EH (cell line): ENCODE measurements around the gene TMX2.
"Not testable (repeated sequence)": the region's sequence is repeated elsewhere in the genome, so short reads cannot be mapped to it uniquely, and the experiment has no call there.

Experiments
- DNase-seq: peaks from one replicate; pipeline ENCODE4 v3.0.0-alpha.2; 2015; ENCODE audit warnings: low read depth

TMX2 gene

DNA sequence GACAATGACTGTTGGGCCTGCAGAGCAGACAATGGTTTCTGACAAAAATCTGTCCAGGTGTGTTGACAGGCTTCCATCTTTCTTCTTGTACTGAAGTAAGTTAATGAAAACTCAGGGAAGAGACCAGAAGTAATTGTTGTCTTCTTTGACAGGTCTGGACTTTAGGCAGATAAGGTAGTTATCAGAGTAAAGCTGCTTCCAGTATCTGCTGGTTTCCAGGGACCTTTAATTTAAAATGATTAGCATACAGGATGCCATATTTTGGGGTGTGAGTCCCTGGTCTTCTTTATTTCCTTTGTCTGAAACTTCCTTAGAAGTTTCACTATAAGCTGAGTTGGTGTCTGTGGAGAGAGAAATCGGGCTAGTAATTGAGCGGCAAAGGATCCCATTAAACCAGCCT, 1.4 kb downstream of the TMX2 start:
- DNase-seq = no peak

DNA sequence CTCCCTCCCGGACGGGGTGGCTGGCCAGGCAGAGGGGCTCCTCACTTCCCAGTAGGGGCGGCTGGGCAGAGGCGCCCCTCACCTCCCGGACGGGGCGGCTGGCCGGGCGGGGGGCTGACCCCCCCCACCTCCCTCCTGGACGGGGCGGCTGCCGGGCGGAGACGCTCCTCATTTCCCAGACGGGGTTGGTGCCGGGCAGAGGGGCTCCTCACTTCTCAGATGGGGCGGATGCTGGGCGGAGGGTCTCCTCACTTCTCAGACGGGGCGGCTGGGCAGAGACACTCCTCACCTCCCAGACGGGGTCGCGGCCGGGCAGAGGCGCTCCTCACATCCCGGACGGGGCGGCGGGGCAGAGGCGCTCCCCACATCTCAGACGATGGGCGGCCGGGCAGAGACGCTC, 4.3 kb downstream of the TMX2 start:
- not testable (repeated sequence) for DNase-seq

GRCh38 chr11:57727185-57727584, 14.8 kb downstream of the TMX2 start:
- DNase-seq = no peak

DNA sequence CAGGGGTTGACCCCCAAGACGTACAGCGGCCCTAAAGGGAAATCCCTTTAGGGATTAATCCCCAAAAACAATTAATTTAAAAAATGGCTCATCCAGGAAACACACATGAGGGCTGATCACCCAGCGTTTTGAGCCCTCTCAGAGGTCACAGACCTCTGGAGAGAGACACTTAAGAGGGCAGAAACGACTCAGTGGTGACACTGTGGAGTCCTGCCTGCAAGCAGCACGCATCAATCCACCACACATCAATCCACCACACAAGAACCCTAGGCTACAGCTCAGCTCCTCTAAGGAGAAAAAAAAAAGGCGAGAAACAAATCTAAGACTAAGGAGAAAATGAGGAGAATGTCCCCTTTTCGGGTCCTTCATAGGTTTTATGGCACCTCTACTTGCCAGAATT, 16.4 kb downstream of the TMX2 start:
- no peak for DNase-seq

DNA sequence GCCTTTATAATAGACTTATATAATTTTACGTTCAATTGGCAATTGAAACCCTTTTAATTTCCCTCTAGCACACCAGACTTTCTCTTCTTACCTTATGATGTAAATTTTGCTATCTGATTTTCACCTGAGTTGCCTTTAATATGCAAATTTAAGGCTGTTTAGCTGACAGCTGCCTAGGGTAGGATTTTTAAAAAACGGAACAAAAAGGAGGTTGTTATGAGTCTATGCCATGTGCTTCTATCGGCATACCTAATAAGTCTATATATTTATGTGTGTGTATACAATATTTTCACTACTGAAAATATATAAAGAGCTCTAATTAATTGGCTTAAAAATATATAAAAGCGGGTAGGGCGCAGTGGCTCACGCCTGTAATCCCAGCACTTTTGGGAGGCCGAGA, 17.1 kb downstream of the TMX2 start:
- DNase-seq = no peak

- no peak for DNase-seq
Observed at GRCh38 chr11:57732661-57733060, 20.3 kb downstream of the TMX2 start.

DNA sequence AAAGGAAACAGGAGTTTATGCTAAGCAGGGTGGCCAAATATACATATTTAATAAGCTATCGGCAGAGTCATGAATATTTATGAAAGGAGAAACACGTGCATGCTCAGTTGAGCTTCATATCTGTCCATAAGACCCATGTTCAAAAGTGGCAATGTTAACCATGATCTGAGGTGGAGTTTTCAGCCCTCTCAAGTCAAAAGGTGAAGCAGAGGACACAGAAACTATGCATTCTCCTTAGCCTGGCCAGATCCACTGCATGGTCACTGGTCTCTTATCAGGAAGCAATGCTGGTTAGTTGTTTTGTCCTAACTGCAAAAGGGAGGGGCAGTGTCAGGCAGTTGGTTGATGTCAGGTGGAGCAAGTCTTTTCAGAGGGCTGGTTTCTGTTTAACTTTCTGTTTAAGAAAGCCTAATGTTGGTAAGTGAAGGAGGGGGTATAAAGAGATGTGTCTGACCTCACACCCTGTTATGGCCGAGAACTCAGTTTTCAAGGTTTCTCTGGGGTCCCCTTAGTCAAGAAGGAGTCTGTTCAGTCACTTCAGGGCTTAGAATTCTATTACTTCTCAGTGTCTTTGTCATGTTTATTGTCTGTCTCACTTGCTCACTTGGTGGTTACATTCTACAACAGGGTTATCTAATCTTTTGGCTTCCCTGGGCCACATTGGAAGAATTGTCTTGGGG, 23.4 kb downstream of the TMX2 start:
- no peak for DNase-seq

DNA sequence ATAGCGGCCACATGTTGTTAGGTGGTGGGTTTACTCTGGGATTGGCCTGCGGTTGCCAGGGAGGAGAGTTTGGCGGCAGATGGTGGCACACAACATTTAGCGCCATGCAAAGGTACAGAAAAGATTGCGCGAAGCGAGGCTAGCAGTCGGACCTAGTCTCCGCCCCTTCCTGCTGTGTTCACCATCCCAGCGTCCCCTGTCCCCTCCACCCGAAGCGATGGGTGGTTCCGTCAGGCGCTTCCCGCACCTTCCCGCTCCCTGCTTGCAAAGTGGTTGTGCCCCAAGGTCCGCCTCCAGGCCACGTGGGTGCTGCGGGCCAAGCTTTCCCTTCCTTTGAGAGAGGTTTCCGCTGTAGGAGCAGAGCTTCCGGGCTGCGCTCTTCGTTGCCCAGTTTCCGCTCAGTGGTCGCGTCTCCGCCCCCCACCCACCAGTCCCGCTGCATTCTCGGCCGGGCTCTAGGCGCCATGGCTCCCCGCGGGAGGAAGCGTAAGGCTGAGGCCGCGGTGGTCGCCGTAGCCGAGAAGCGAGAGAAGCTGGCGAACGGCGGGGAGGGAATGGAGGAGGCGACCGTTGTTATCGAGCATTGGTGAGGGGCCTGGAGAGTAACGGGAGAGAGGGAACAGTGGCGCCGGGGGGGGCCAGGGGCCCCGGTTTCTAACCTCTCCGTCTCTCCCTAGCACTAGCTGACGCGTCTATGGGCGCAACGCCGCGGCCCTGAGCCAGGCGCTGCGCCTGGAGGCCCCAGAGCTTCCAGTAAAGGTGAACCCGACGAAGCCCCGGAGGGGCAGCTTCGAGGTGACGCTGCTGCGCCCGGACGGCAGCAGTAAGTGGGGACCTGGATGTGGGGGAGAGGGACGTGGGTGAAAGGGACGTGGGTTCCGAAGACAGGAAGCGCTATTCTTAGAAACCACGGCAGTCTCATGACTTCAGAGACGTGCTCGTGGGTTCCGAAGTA, 29.0 kb downstream of the TMX2 start, which contains the start of gene SELENOH:
SELENOH (plus strand) TSS at position 360 of the 955 bp plus-strand sequence; CDS start at position 465, 105 bp downstream.
- DNase-seq = peak; percentile 97

DNA sequence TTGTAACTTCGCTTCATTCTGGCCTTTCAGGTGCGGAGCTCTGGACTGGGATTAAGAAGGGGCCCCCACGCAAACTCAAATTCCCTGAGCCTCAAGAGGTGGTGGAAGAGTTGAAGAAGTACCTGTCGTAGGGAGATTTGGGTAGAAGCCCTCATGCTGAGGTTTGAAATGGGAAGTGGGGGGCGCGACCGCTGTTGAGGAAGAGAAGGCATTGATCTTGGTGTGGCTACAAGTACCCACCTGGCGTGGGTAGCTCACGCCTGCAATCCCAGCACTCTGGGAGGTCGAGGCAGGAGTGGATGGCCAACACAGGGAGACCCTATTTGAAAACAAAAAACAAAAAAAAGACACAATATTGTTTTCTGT, 29.7 kb downstream of the TMX2 start:
- DNase-seq = no peak

DNA sequence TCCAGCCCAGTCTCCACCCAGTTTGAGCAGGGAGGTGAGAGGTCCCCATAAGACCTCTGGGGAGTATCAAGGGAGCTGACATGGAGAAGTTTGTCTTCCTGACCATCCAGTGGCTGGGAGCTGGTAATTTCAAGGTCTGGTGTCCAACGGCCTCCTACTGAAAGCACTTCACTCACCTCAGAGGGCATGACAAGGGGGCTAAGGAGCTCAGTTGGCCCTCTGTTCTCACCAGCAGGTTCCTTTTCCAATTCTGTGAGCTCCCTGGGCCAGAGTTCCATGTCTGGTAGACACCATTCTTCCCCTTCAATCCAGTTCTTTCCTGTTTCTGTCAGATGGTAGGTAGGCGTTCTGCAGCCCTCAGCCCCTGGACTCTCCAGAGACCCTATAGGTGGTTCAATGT, 32.0 kb downstream of the TMX2 start:
- DNase-seq = no peak

DNA sequence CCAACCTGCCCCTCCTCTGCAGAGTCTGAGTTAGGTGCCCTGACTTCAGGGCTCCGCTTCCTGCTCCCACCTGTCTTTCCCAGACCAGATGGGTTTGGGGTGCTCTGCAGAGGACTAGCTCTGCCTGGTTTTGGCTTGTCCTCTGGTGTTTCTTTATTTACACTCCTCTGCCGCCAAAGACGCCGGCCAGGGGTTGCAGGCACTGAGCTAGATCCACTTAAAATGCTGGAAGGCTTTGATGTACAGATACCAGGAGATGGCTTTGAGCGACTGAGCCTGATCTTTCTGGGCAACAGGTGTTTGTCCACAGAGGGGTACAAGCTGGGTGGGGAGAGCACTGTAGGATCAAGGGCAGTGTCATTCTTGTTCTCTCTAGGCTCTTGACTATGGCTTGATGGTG, 32.8 kb downstream of the TMX2 start:
- no peak for DNase-seq

DNA sequence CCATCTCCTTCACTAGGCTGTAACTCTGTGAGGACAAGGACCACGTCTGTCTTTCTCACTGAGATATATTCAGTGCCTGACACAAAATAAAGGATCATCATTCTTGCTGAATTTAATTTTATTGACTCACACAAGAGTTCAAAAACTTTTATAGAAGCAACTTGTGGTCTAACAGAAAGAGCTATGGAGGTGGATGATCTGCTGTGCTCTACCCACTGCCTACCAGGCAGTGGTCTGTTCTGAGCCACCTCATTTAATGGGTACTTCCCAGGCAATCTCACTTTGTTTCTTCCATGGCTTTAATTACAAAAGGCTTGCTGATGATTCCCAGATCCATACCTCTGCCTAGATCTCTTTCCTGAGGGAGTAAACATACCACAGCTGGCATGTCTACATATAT, 34.5 kb downstream of the TMX2 start:
- DNase-seq = no peak

- DNase-seq = no peak
Observed at GRCh38 chr11:57751176-57751575, 38.8 kb downstream of the TMX2 start.

GRCh38 chr11:57751676-57752253, 39.4 kb downstream of the TMX2 start, which contains the start of gene BTBD18:
Gene BTBD18 (minus strand): TSS chr11:57751819. CDS start chr11:57751188, 631 bp downstream.
- DNase-seq = peak; percentile 57

GRCh38 chr11:57752954-57753353, 40.6 kb downstream of the TMX2 start:
- no peak for DNase-seq

GRCh38 chr11:57758174-57758573, 45.8 kb downstream of the TMX2 start:
- no peak for DNase-seq

GRCh38 chr11:57761301-57762234, 49.2 kb downstream of the TMX2 start, which contains the start of gene CTNND1:
Gene CTNND1 (plus strand): TSS chr11:57761802. CDS start chr11:57791479, 29,677 bp downstream.
- peak; percentile 98 for DNase-seq

- no peak for DNase-seq
Observed at GRCh38 chr11:57762235-57762861, 50.0 kb downstream of the TMX2 start.

- DNase-seq = peak; percentile 58
Observed at GRCh38 chr11:57763568-57763967, 51.2 kb downstream of the TMX2 start.

DNA sequence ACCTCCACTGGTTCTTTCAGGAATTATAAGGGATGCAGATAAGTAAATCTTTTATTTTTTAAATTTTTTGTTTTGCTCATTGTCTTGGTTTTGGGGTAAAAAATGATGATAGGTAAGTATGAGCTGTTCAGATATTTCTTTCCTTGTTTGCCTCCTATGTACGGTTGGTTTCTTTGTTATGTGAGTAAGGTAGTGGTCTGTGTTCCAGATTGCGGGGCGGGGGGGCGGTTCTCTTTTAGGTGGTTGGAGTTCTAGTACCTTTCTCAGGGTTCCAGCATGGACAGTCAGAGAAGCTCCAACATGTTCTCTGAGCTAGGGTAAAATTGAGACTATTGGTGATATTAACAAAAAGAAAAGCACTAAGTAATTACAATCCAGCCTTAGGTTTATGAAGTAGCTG, 51.6 kb downstream of the TMX2 start:
- no peak for DNase-seq

GRCh38 chr11:57764566-57764965, 52.2 kb downstream of the TMX2 start:
- peak; percentile 35 for DNase-seq
